Cardiac muscle cell (in vitro differentiated cells and primary cell): ENCODE data around the gene KIF6. TPM values are rescaled to one million over a fixed set of nuclear protein-coding genes. Genes with fewer than 3 reads are reported as not detected.

Source experiments
- DNase-seq, 2 donors: peaks; one replicate each; pipeline versions ENCODE4 v3.0.0 to v3.0.0-alpha.2; 2010 to 2017; ENCODE audit warnings: low read depth in 1 of 2, low spot score in 1 of 2
- H3K27ac ChIP-seq: fragments of 200-600 bp; sonication (generic); 2 replicates; pipeline ENCODE4 v1.5.1; 2016
- H3K27me3 ChIP-seq: fragments of 200-600 bp; sonication (generic); 2 replicates; pipeline ENCODE4 v1.6.0; 2016; ENCODE audit warnings: control low read depth
- H3K36me3 ChIP-seq: fragments of 200-600 bp; sonication (generic); 2 replicates; pipeline ENCODE4 v1.5.1; 2016; ENCODE audit warnings: control low read depth
- H3K4me1 ChIP-seq: fragments of 200-600 bp; sonication (generic); 2 replicates; pipeline ENCODE4 v1.8.1; 2017; ENCODE audit warnings: low read depth, mild to moderate bottlenecking, mixed run types
- H3K4me3 ChIP-seq: fragments of 200-600 bp; sonication (generic); 2 replicates; pipeline ENCODE4 v1.5.1; 2016; ENCODE audit warnings: mild to moderate bottlenecking
- H3K9me3 ChIP-seq: fragments of 200-600 bp; sonication (generic); 2 replicates; pipeline ENCODE4 v1.5.1; 2017; ENCODE audit warnings: low read depth, mild to moderate bottlenecking, control low read depth
- CTCF ChIP-seq: IDR thresholded peaks from 2 replicates; pipeline ENCODE4 v1.5.1; 2012; ENCODE audit warnings: low read depth, mild to moderate bottlenecking, low read length
- polyA plus RNA-seq: library from polyadenylated mRNA; unstranded; fragments of >200 nt; fragmentation: Nextera tagmentation; extraction: Ambion mirVana; gene quantifications from 2 replicates; pipeline ENCODE4 v1.2.1, GENCODE V29; 2016
- total RNA-seq: library from RNA; depleted of rRNA; stranded (reverse); fragments of >200 nt; gene quantifications from 2 replicates; pipeline ENCODE4 v1.2.3, GENCODE V29; 2016

The KIF6 gene
- total and polyA plus RNA-seq, 2 experiments from 2014 or later, result 0.69 to 1.7 TPM

GRCh38 chr6:39353698-39354315 lies 371.4 kb downstream of the KIF6 start:
- TF ChIP-seq CTCF, result no peak
- Histone ChIP-seq H3K27ac (no peak overlapping the region), H3K36me3 (no peaks in the 10 kb centered on the region), H3K4me1 (no peaks in the 10 kb centered on the region), H3K9me3 (no peaks in the 10 kb centered on the region), H3K4me3 (no peak overlapping the region), H3K27me3 (no peaks in the 10 kb centered on the region)
- no peak for DNase-seq

- Histone ChIP-seq H3K9me3 (no peaks in the 10 kb centered on the region), H3K4me3 (no peak overlapping the region), H3K27ac (no peak overlapping the region)
Measured at GRCh38 chr6:39350723-39351505, 374.3 kb downstream of the KIF6 start.

GRCh38 chr6:39348740-39349139 lies 376.5 kb downstream of the KIF6 start:
- Histone ChIP-seq H3K36me3 (no peaks in the 10 kb centered on the region), H3K4me3 (no peak overlapping the region), H3K4me1 (no peaks in the 10 kb centered on the region), H3K27me3 (no peaks in the 10 kb centered on the region), H3K27ac (no peak overlapping the region), H3K9me3 (no peaks in the 10 kb centered on the region)
- DNase-seq, result no peak
- TF ChIP-seq CTCF, result no peak

More at GRCh38 chr6:39350723-39351505, 374.3 kb downstream of the KIF6 start:
- no peaks in the 10 kb centered on the region for H3K4me1 ChIP-seq
- H3K27me3 ChIP-seq, result no peaks in the 10 kb centered on the region
- DNase-seq, result no peak
- no peak for TF ChIP-seq CTCF
- no peaks in the 10 kb centered on the region for H3K36me3 ChIP-seq

GRCh38 chr6:39347906-39348585 lies 377.2 kb downstream of the KIF6 start:
- Histone ChIP-seq H3K4me1 (no peaks in the 10 kb centered on the region), H3K27ac (no peak overlapping the region), H3K9me3 (no peaks in the 10 kb centered on the region), H3K4me3 (no peak overlapping the region), H3K36me3 (no peaks in the 10 kb centered on the region), H3K27me3 (no peaks in the 10 kb centered on the region)
- DNase-seq, result peak; percentile 73 to 84
- TF ChIP-seq CTCF, result peak; percentile 95

- no peak for TF ChIP-seq CTCF
- Histone ChIP-seq H3K9me3 (no peaks in the 10 kb centered on the region), H3K4me3 (no peak overlapping the region), H3K27ac (no peak overlapping the region), H3K27me3 (no peaks in the 10 kb centered on the region), H3K4me1 (no peaks in the 10 kb centered on the region), H3K36me3 (no peaks in the 10 kb centered on the region)
- no peak for DNase-seq
Measured at GRCh38 chr6:39347206-39347605, 378.0 kb downstream of the KIF6 start.
